Measurements from ENCODE around the gene CTNNA3.
"Not testable (repeated sequence)": the region's sequence is repeated elsewhere in the genome, so short reads cannot be mapped to it uniquely, and the experiment has no call there.

CTNNA3 gene

GRCh38 chr10:67224553-67224952 is 471.4 kb downstream of the CTNNA3 start:
- DNase-seq (ENCODE audit: low read depth), result no peak
- TF ChIP-seq, protein P1, sequence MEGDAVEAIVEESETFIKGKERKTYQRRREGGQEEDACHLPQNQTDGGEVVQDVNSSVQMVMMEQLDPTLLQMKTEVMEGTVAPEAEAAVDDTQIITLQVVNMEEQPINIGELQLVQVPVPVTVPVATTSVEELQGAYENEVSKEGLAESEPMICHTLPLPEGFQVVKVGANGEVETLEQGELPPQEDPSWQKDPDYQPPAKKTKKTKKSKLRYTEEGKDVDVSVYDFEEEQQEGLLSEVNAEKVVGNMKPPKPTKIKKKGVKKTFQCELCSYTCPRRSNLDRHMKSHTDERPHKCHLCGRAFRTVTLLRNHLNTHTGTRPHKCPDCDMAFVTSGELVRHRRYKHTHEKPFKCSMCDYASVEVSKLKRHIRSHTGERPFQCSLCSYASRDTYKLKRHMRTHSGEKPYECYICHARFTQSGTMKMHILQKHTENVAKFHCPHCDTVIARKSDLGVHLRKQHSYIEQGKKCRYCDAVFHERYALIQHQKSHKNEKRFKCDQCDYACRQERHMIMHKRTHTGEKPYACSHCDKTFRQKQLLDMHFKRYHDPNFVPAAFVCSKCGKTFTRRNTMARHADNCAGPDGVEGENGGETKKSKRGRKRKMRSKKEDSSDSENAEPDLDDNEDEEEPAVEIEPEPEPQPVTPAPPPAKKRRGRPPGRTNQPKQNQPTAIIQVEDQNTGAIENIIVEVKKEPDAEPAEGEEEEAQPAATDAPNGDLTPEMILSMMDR (IDR thresholded peaks at IDR 0.05; ENCODE audit: control insufficient read depth, extremely low read depth, insufficient read depth), result no peak

DNA sequence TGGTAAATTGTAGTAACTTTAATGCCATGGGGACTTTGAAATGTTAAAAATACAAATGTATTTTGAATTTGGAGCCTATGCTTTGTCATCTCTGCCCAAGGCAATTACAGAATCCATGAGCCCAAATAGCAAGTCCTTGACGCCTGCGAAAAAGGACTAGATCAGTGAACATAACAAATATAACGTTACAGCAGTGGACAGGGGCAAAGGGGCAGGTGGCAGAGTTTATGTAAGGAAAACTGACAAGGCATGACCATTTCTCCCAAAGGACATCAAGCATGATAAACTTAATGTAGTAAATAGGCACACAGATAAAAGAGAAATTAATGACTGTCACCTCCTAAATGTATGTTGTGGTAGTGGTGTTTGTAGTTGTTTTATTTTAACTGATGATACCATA is 473.1 kb downstream of the CTNNA3 start:
- H3K4me3 ChIP-seq (ENCODE audit: low read depth, low read length), result no peak overlapping the region
- TF ChIP-seq, protein P1 (IDR thresholded peaks at IDR 0.05; ENCODE audit: control insufficient read depth, extremely low read depth, insufficient read depth), result no peak
- DNase-seq (ENCODE audit: low read depth), result no peak

More at GRCh38 chr10:67224553-67224952, 471.4 kb downstream of the CTNNA3 start:
- H3K4me3 ChIP-seq (ENCODE audit: low read depth, low read length), result no peak overlapping the region

- TF ChIP-seq, protein P1 (IDR thresholded peaks at IDR 0.05; ENCODE audit: control insufficient read depth, extremely low read depth, insufficient read depth), result no peak
- no peak for DNase-seq (ENCODE audit: low read depth)
Measured at GRCh38 chr10:67221939-67222494, 474.0 kb downstream of the CTNNA3 start.

DNA sequence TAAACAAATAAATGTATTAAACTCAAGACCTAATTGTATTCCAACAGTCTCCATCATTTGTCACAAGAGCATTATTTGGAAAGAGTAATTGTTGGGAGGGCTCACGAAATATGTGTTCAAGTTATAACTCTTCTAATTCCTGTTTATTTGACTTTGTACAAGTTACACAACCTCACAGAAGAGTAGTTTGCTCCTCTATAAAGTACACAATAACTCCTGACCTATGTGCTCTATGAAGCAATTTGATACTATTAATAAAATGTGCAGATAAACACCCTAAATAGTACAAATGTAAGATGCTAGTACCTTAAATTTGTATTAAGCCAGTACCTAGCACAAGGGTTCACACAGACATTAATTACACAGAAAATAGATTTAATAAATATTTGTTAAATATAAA is 484.3 kb downstream of the CTNNA3 start:
- no peak for DNase-seq (ENCODE audit: low read depth)
- no peak overlapping the region for H3K4me3 ChIP-seq (ENCODE audit: low read depth, low read length)
- TF ChIP-seq, protein P1 (IDR thresholded peaks at IDR 0.05; ENCODE audit: control insufficient read depth, extremely low read depth, insufficient read depth), result no peak

More at GRCh38 chr10:67221939-67222494, 474.0 kb downstream of the CTNNA3 start:
- H3K4me3 ChIP-seq (ENCODE audit: low read depth, low read length), result no peak overlapping the region

DNA sequence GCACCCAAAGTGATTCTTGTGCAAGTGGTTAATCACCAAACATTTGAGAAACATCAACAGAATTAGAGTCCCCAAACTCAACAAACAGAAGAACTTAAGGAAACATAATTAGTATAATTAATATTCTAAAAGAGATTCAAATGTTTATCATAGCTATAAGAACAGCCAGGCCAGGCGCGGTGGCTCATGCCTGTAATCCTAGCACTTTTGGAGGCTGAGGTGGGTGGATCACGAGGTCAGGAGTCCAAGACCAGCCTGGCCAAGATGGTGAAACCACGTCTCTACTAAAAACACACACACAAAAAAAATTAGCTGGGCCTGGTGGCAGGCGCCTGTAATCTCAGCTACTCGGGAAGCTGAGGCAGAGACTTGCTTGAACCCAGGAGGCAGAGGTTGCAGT is 488.1 kb downstream of the CTNNA3 start:
- not testable (repeated sequence) for H3K4me3 ChIP-seq (ENCODE audit: low read depth, low read length); DNase-seq (ENCODE audit: low read depth)

GRCh38 chr10:67200913-67201564 is 495.0 kb downstream of the CTNNA3 start:
- no peak overlapping the region for H3K4me3 ChIP-seq (ENCODE audit: low read depth, low read length)
- no peak for DNase-seq (ENCODE audit: low read depth)
- TF ChIP-seq, protein P1 (IDR thresholded peaks at IDR 0.05; ENCODE audit: control insufficient read depth, extremely low read depth, insufficient read depth), result no peak

DNA sequence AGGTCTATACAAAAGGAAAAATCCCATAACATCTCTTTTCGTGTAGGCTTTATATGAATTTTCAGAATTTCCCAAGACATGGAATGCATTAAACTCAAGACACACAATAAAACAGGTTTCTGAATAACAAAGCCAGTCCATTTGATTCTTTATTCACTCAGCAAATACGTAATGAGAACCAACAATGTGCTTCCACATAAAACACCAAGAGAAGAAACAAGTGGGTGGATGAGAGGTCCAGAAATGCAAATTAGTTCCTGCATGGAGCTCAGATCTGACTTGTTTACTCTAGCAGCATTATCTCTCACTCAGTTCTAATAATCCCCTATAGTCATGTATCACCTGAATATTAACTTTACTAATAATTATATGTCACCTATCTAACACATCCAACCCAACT is 520.6 kb downstream of the CTNNA3 start:
- no peak overlapping the region for H3K4me3 ChIP-seq (ENCODE audit: low read depth, low read length)
- no peak for DNase-seq (ENCODE audit: low read depth)
- TF ChIP-seq, protein P1 (IDR thresholded peaks at IDR 0.05; ENCODE audit: control insufficient read depth, extremely low read depth, insufficient read depth), result no peak

Measured in LNCaP clone FGC (cell line).